Prostate gland (tissue), 2 donors: ENCODE data around the gene PPP4R2.

Experiments
- CTCF ChIP-seq, 4 experiments: fragments of 200-600 bp in 2 of 4; fragments of 450-650 bp in 2 of 4; sonication (generic) in 2 of 4; IDR thresholded peaks; 1 replicate in 3 of 4; 2 replicates in 1 of 4; pipeline ENCODE4 v1.5.1; 2016 to 2019; ENCODE audit warnings: antibody characterized with exemption in 4 of 4, mild to moderate bottlenecking in 2 of 4, moderate library complexity in 2 of 4
- POLR2A ChIP-seq: fragments of 450-650 bp; IDR thresholded peaks from one replicate; pipeline ENCODE4 v1.6.1; 2016; ENCODE audit warnings: antibody characterized with exemption, mild to moderate bottlenecking
- POLR2AphosphoS5 ChIP-seq: sonication (generic); formaldehyde crosslinking; IDR thresholded peaks from one replicate; pipeline ENCODE4 v1.6.1; 2017; ENCODE audit warnings: antibody characterized with exemption

DNA sequence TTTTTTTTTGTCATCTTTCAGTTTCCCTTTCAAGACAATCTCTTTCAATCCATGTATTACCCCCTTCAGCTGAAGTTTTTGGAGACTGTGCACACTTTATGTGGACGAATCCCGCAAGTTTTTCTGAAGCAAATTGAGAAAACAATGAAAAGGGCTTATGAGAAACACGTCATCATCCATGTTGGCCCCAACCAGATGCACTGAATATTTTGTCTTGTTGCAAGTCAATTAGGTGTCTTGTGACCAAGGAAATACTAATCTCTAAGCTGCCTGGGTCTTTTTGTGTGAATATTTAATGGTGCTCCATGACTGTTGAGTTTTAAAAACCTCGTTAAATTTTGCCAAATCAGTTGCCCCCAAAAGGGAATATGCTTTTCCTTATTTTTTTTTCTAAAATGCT lies 21.7 kb upstream of the PPP4R2 start:
- no peak for TF ChIP-seq POLR2AphosphoS5
- TF ChIP-seq CTCF (IDR thresholded peaks at IDR 0.05), result no peak
- no peak for TF ChIP-seq POLR2A
